K562 (cell line): ENCODE data around the gene DPAGT1. TPM values are rescaled to one million over a fixed set of nuclear protein-coding genes. Genes with fewer than 3 reads are reported as not detected.

ENCODE experiments used
- ATF4 ChIP-seq: fragments of 450-650 bp; formaldehyde crosslinking; IDR thresholded peaks from 2 replicates; pipeline ENCODE4 v1.4.0; 2022; ENCODE audit warnings: mild to moderate bottlenecking, moderate library complexity
- EWSR1 ChIP-seq: fragments of 450-650 bp; IDR thresholded peaks from 2 replicates; pipeline ENCODE4 v1.6.1; 2018; ENCODE audit warnings: borderline replicate concordance, mild to moderate bottlenecking, low read depth, moderate library complexity; ENCODE audit not compliant: partially characterized antibody
- FOXM1 ChIP-seq, 2 experiments: fragments of 450-650 bp in 1 of 2; sonication (generic) in 1 of 2; formaldehyde crosslinking in 1 of 2; IDR thresholded peaks; 2 replicates each; pipeline versions ENCODE4 v1.6.1 to v1.9.0; 2017 to 2022; ENCODE audit warnings: low read depth in 2 of 2, mild to moderate bottlenecking in 2 of 2, missing genetic modification reagents in 1 of 2, moderate library complexity in 1 of 2
- GATAD2A ChIP-seq: fragments of 450-650 bp; IDR thresholded peaks from 2 replicates; pipeline ENCODE4 v1.6.1; 2017
- JUN ChIP-seq, 2 experiments: sonication (generic) in 1 of 2; formaldehyde crosslinking in 1 of 2; IDR thresholded peaks; 2 replicates each; pipeline versions ENCODE4 v1.6.1 to v1.8.0; 2012 to 2022; ENCODE audit warnings: borderline replicate concordance in 2 of 2, mild to moderate bottlenecking in 2 of 2, improper control_type of control experiment in 1 of 2, low read depth in 1 of 2, low read length in 1 of 2, missing genetic modification reagents in 1 of 2
- KLF1 ChIP-seq: fragments of 450-650 bp; IDR thresholded peaks from 2 replicates; pipeline ENCODE4 v1.6.1; 2016; ENCODE audit warnings: missing genetic modification characterization, missing compliant biosample characterization
- MITF ChIP-seq: IDR thresholded peaks from 2 replicates; pipeline ENCODE4 v1.6.1; 2014; ENCODE audit warnings: antibody characterized with exemption
- PRDM10 ChIP-seq: fragments of 450-650 bp; IDR thresholded peaks from 2 replicates; pipeline ENCODE4 v1.6.1; 2018; ENCODE audit not compliant: partially characterized antibody
- RAD51 ChIP-seq: fragments of 450-650 bp; IDR thresholded peaks from 2 replicates; pipeline ENCODE4 v1.7.1; 2016; ENCODE audit warnings: low read depth, mild to moderate bottlenecking, borderline replicate concordance
- SAP30 ChIP-seq: fragments of 200-600 bp; sonication (generic); IDR thresholded peaks from 2 replicates; pipeline ENCODE4 v1.6.1; 2012; ENCODE audit warnings: borderline replicate concordance, low read depth, mild to moderate bottlenecking, moderate library complexity, low read length, control low read depth, inconsistent platforms; ENCODE audit not compliant: insufficient read depth, poor library complexity, severe bottlenecking
- TEAD4 ChIP-seq, 2 experiments: sonication (generic) in 1 of 2; formaldehyde crosslinking in 1 of 2; IDR thresholded peaks; 2 replicates each; pipeline versions ENCODE4 v1.6.1 to v1.8.0; 2012 to 2022; ENCODE audit warnings: borderline replicate concordance in 1 of 2, inconsistent platforms in 1 of 2, low read length in 1 of 2, mild to moderate bottlenecking in 1 of 2, missing genetic modification reagents in 1 of 2
- TFAP4 ChIP-seq: sonication (generic); formaldehyde crosslinking; IDR thresholded peaks from 2 replicates; pipeline ENCODE4 v1.8.0; 2022; ENCODE audit warnings: missing genetic modification reagents, mild to moderate bottlenecking, moderate library complexity, borderline replicate concordance
- USF1 ChIP-seq: sonication (generic); formaldehyde crosslinking; IDR thresholded peaks from 2 replicates; pipeline ENCODE4 v1.9.0; 2022; ENCODE audit warnings: mild to moderate bottlenecking, missing genetic modification reagents
- ZNF212 ChIP-seq: fragments of 450-650 bp; formaldehyde crosslinking; IDR thresholded peaks from 2 replicates; pipeline ENCODE4 v1.4.0; 2020; ENCODE audit warnings: mild to moderate bottlenecking
- ZNF217 ChIP-seq: sonication (generic); formaldehyde crosslinking; IDR thresholded peaks from 2 replicates; pipeline ENCODE4 v1.8.0; 2022; ENCODE audit warnings: mild to moderate bottlenecking, missing genetic modification reagents
- ZSCAN29 ChIP-seq: fragments of 450-650 bp; IDR thresholded peaks from 2 replicates; pipeline ENCODE4 v1.6.1; 2017
- ZSCAN32 ChIP-seq: fragments of 450-650 bp; formaldehyde crosslinking; IDR thresholded peaks from 2 replicates; pipeline ENCODE4 v1.4.0; 2020; ENCODE audit warnings: mild to moderate bottlenecking, moderate library complexity
- polyA plus RNA-seq, 8 experiments: library from polyadenylated mRNA; depleted of rRNA in 4 of 8; stranded (reverse) in 5 of 8; unstranded in 3 of 8; fragments of >200 nt; fragmentation: Nextera tagmentation in 2 of 8; fragmentation: Illumina TruSeq in 1 of 8; extraction: Ambion mirVana in 2 of 8; extraction: Trizol in 1 of 8; gene quantifications; 2 replicates each; pipeline versions ENCODE4 v1.2.1 to v1.2.3, GENCODE V29; 2011 to 2014; ENCODE audit warnings: inconsistent platforms in 1 of 8, missing spikeins in 1 of 8
- total RNA-seq, 7 experiments: library from RNA; depleted of rRNA in 6 of 7; stranded (reverse); fragments of >200 nt in 6 of 7; fragmentation: Illumina TruSeq in 2 of 7; extraction: Trizol in 2 of 7; gene quantifications; 2 replicates each; pipeline versions ENCODE4 v1.2.1 to v1.2.3, GENCODE V29; 2011 to 2021; ENCODE audit warnings: low replicate concordance in 1 of 7

The DPAGT1 gene
- total and polyA plus RNA-seq, 9 of the 15 experiments (the other 6 are each of a cell fraction or from before 2014, with no cell fraction given), result 29.9 to 135 (median 85.0) TPM

GRCh38 chr11:119067371-119068222 lies 34.1 kb downstream of the DPAGT1 start, which contains the start of gene VPS11 (continued):
- TF ChIP-seq PRDM10 (peak; percentile 43), GATAD2A (no peak), ATF4 (no peak), ZSCAN32 (CRISPR knock-in tag) (no peak), MITF (0 out of 2 replicates have a peak, but pooled peaks have one; percentile 71), TEAD4 (IDR thresholded peaks at IDR 0.05; ENCODE audit: low read length) (no peak; the same call in 1 of the 2 replicates), TEAD4 (CRISPR knock-in tag; IDR thresholded peaks at IDR 0.05; ENCODE audit: borderline replicate concordance) (no peak), ZNF212 (CRISPR knock-in tag) (no peak), FOXM1 (IDR thresholded peaks at IDR 0.05; ENCODE audit: low read depth) (no peak), FOXM1 (CRISPR knock-in tag; IDR thresholded peaks at IDR 0.05; ENCODE audit: low read depth) (0 out of 2 replicates have a peak, but pooled peaks have one; percentile 33), RAD51 (peak; percentile 99), ZNF217 (CRISPR knock-in tag) (no peak), KLF1 (0 out of 2 replicates have a peak, but pooled peaks have one; percentile 51), TFAP4 (CRISPR knock-in tag) (peak; percentile 83), USF1 (CRISPR knock-in tag) (peak; percentile 99), ZSCAN29 (peak; percentile 53; the same call in 1 of the 2 replicates), JUN (IDR thresholded peaks at IDR 0.05; ENCODE audit: borderline replicate concordance, low read depth, low read length) (peak; percentile 52; the same call in 1 of the 2 replicates), JUN (CRISPR knock-in tag; IDR thresholded peaks at IDR 0.05; ENCODE audit: borderline replicate concordance) (no peak), EWSR1 (no peak), SAP30 (peak; percentile 90)
